Fibroblast of lung (primary cell): Measurements from ENCODE around the gene CPN2. TPM values are rescaled to one million over a fixed set of nuclear protein-coding genes. Genes with fewer than 3 reads are reported as not detected.

Experiments used
- DNase-seq, 2 donors: peaks; one replicate each; pipeline versions ENCODE4 v3.0.0 to v3.0.0-alpha.2; 2010; ENCODE audit warnings: low read depth in 2 of 2
- H2AFZ ChIP-seq: 2 replicates; pipeline ENCODE4 v1.5.1; 2012; ENCODE audit warnings: low read length, control low read depth, inconsistent platforms
- H3K27ac ChIP-seq: 2 replicates; pipeline ENCODE4 v1.5.1; 2011; ENCODE audit warnings: low read length, control low read depth; ENCODE audit not compliant: insufficient read depth
- H3K27me3 ChIP-seq: 2 replicates; pipeline ENCODE4 v1.5.1; 2011; ENCODE audit warnings: mild to moderate bottlenecking, low read length; ENCODE audit not compliant: control insufficient read depth, insufficient read depth
- H3K36me3 ChIP-seq: 2 replicates; pipeline ENCODE4 v1.5.1; 2011; ENCODE audit warnings: low read length; ENCODE audit not compliant: control insufficient read depth, insufficient read depth
- H3K4me1 ChIP-seq: 2 replicates; pipeline ENCODE4 v1.5.1; 2011; ENCODE audit warnings: low read length; ENCODE audit not compliant: control insufficient read depth, insufficient read depth; ENCODE audit errors: extremely low read depth
- H3K4me2 ChIP-seq: 2 replicates; pipeline ENCODE4 v1.5.1; 2011; ENCODE audit warnings: low read length, control low read depth; ENCODE audit not compliant: insufficient read depth; ENCODE audit errors: extremely low read depth
- H3K4me3 ChIP-seq, 4 experiments: fragments of 200-600 bp in 1 of 4; sonication (generic) in 1 of 4; replicated peaks in 1 of 4; 2 replicates each; pipeline ENCODE4 v1.5.1; 2011 to 2016; ENCODE audit warnings: low read length in 4 of 4, low read depth in 3 of 4, mild to moderate bottlenecking in 3 of 4, control low read depth in 2 of 4, inconsistent platforms in 1 of 4, mixed read lengths in 1 of 4; ENCODE audit not compliant: insufficient read depth in 1 of 4; ENCODE audit errors: control extremely low read depth in 1 of 4
- H3K79me2 ChIP-seq: 2 replicates; pipeline ENCODE4 v1.5.1; 2012; ENCODE audit warnings: mild to moderate bottlenecking, low read length, inconsistent platforms; ENCODE audit not compliant: control insufficient read depth, insufficient read depth
- H3K9ac ChIP-seq: 2 replicates; pipeline ENCODE4 v1.5.1; 2011; ENCODE audit warnings: mild to moderate bottlenecking, low read length, control low read depth; ENCODE audit not compliant: insufficient read depth
- H3K9me3 ChIP-seq: 2 replicates; pipeline ENCODE4 v1.5.1; 2012; ENCODE audit warnings: low read depth, low read length; ENCODE audit not compliant: control insufficient read depth, insufficient read depth
- H4K20me1 ChIP-seq: 2 replicates; pipeline ENCODE4 v1.5.1; 2011; ENCODE audit warnings: low read length; ENCODE audit not compliant: control insufficient read depth, insufficient read depth; ENCODE audit errors: extremely low read depth
- EZH2 ChIP-seq: IDR thresholded peaks from 2 replicates; pipeline ENCODE4 v1.5.1; 2012; ENCODE audit warnings: low read length, control low read depth, mild to moderate bottlenecking; ENCODE audit errors: missing control alignments
- polyA plus RNA-seq, 2 donors: library from polyadenylated mRNA; depleted of rRNA in 1 of 2; stranded (reverse) in 1 of 2; unstranded in 1 of 2; fragments of >200 nt; gene quantifications; 2 replicates each; pipeline ENCODE4 v1.2.1, GENCODE V29; 2011 to 2012; ENCODE audit warnings: missing spikeins in 1 of 2
- total RNA-seq: library from RNA; depleted of rRNA; stranded (reverse); fragments of >200 nt; gene quantifications from 2 replicates; pipeline ENCODE4 v1.2.1, GENCODE V29; 2014
- TF ChIP-seq, protein P1 (sequence below), 2 donors: IDR thresholded peaks in 1 of 2; conservative IDR thresholded peaks in 1 of 2; 1 replicate in 1 of 2; 2 replicates in 1 of 2; pipeline ENCODE4 v1.5.1; 2011 to 2012; ENCODE audit warnings: low read length in 2 of 2, control low read depth in 1 of 2, inconsistent platforms in 1 of 2, low read depth in 1 of 2, mild to moderate bottlenecking in 1 of 2

The CPN2 gene
- total and polyA plus RNA-seq, 2 donors (not counting 1 experiment from before 2014, with no cell fraction given), result not detected

DNA sequence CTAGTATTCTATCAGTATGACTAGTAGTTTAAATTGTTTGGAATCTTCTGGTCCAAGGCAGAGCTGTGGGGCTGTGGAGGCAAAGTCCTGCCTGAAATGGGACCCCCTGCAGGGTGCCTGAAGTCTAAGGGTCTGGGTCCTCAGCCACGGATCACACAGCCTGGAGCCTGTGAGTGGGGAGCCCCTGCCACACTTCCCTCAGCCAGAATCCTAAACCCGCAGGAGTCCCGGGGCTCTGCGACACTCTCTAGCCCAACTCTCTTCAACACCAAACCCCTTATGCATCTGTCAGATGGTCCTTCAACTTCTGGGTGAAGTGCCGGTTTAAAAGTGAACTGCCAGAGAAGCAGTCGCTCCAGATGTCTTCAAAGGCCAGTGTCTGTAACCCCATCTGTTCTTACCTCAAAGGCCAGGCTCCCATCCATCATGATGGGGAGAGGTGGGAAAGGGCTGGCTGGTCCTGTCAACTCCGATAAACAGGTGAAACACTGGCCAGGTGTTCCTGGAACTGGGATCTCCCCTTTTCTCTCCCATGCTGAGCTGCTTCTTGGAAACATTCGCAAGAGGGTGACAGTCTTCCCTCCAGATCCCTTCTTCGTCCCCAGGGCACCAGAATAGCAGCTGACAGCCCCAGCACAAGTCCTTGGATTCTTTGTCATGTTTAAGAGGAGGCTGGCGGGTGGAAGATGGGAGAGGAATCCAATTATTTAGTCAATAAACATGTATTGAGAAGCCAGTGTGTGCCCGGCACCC is 45.6 kb downstream of the CPN2 start:
- Histone ChIP-seq H3K27me3 (peaks cover 32% of the 10 kb centered on the region), H3K4me3 (no peak overlapping the region)
- no peak for TF ChIP-seq EZH2
- TF ChIP-seq, protein P1, sequence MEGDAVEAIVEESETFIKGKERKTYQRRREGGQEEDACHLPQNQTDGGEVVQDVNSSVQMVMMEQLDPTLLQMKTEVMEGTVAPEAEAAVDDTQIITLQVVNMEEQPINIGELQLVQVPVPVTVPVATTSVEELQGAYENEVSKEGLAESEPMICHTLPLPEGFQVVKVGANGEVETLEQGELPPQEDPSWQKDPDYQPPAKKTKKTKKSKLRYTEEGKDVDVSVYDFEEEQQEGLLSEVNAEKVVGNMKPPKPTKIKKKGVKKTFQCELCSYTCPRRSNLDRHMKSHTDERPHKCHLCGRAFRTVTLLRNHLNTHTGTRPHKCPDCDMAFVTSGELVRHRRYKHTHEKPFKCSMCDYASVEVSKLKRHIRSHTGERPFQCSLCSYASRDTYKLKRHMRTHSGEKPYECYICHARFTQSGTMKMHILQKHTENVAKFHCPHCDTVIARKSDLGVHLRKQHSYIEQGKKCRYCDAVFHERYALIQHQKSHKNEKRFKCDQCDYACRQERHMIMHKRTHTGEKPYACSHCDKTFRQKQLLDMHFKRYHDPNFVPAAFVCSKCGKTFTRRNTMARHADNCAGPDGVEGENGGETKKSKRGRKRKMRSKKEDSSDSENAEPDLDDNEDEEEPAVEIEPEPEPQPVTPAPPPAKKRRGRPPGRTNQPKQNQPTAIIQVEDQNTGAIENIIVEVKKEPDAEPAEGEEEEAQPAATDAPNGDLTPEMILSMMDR (conservative IDR thresholded peaks at IDR 0.05 in 1 of 2, IDR thresholded peaks at IDR 0.05 in 1 of 2; ENCODE audit: low read depth in 1 of 2, low read length in 2 of 2), result no peak

DNA sequence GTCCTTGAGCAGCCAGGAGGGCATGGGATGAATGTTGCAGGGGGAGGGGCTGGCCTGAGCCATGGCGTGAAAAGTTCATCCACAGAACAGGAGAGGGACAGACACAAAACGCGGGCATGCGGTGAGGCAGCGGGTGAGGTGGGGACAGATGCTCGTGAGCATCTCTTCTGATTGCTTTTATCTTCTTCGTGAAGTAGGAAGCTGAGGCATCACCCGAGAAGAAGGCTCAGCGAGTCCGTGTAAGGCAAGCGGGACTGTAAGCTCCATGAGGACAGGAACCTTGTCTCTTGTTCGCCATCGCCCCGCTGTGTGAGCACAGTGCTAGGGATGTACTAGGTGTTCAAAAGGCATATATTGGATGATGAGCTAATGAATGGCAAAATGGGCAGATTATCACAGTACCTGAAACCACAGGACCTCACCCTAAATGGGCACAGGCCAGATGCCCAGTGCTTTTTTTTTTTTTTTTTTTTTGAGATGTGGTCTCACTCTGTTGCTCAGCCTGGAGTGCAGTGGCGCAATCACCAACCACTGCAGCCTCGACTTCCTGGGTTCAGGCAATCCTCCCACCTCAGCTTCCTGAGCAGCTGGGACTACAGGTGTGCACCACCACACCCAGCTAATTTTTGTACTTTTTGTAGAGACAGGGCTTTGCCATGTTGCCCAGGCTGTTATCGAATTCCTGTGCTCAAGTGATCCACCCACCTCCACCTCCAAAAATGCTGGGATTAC is 46.8 kb downstream of the CPN2 start:
- Histone ChIP-seq H3K4me3 (no peak overlapping the region), H3K4me1 (no peaks in the 10 kb centered on the region), H3K4me2 (no peak overlapping the region), H3K27me3 (peaks cover 23% of the 10 kb centered on the region), H3K27ac (no peak overlapping the region), H3K36me3 (no peaks in the 10 kb centered on the region), H3K79me2 (no peaks in the 10 kb centered on the region), H3K9ac (no peak overlapping the region), H4K20me1 (no peaks in the 10 kb centered on the region), H2AFZ (no peak overlapping the region), H3K9me3 (no peaks in the 10 kb centered on the region)
- DNase-seq, result no peak
- TF ChIP-seq, protein P1 (conservative IDR thresholded peaks at IDR 0.05 in 1 of 2, IDR thresholded peaks at IDR 0.05 in 1 of 2; ENCODE audit: low read depth in 1 of 2, low read length in 2 of 2), result no peak
- TF ChIP-seq EZH2, result no peak

More for the DNA sequence above, 45.6 kb downstream of the CPN2 start:
- Histone ChIP-seq H3K9ac (no peak overlapping the region), H3K9me3 (no peaks in the 10 kb centered on the region), H3K4me1 (no peaks in the 10 kb centered on the region), H3K36me3 (no peaks in the 10 kb centered on the region), H3K27ac (no peak overlapping the region), H3K79me2 (no peaks in the 10 kb centered on the region), H3K4me2 (no peak overlapping the region), H4K20me1 (no peaks in the 10 kb centered on the region), H2AFZ (no peak overlapping the region)
- DNase-seq, result no peak

DNA sequence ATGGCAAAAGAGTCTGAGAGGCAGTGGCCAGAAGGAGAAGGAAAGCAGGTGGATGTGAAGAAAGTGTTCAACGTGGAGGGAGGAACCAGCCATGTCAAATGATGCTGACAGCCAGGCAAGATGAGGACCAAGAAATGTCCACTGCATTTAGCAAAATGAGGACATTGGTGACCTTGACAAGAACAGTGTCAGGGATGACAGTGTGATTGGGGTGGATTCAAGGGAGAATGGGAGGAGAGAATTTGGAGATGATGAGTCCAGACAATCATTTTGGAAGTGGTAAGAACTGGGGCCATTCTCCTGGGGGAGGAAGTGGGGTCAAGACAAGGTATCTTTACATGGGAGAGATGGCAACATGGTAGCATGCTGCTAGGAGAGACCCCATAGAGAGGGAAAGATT is 47.4 kb downstream of the CPN2 start:
- Histone ChIP-seq H3K79me2 (no peaks in the 10 kb centered on the region), H3K4me2 (no peak overlapping the region), H3K9me3 (no peaks in the 10 kb centered on the region), H2AFZ (no peak overlapping the region), H3K36me3 (no peaks in the 10 kb centered on the region), H3K27me3 (peaks cover 18% of the 10 kb centered on the region), H3K4me3 (no peak overlapping the region), H3K4me1 (no peaks in the 10 kb centered on the region), H4K20me1 (no peaks in the 10 kb centered on the region), H3K9ac (no peak overlapping the region), H3K27ac (no peak overlapping the region)
- TF ChIP-seq, protein P1 (conservative IDR thresholded peaks at IDR 0.05 in 1 of 2, IDR thresholded peaks at IDR 0.05 in 1 of 2; ENCODE audit: low read depth in 1 of 2, low read length in 2 of 2), result no peak
- TF ChIP-seq EZH2, result no peak
- no peak for DNase-seq
